PC-9 (cell line): ENCODE results near the gene RAB8A. TPM values are rescaled to one million over a fixed set of nuclear protein-coding genes. Genes with fewer than 3 reads are reported as not detected.

Experiments
- BruUV-seq: library from RNA; stranded (reverse); fragments of 400-500 nt; replicated peaks from 2 replicates; lab custom pipeline; 2021; lab: Mats Ljungman, UMichigan
- CTCF ChIA-PET: fragments of 300-600 bp; sonication (Branson Sonifier 250); formaldehyde crosslinking; loops from one replicate; lab custom pipeline; 2022; ENCODE audit warnings: antibody characterized with exemption; lab: Charles Lee
- POLR2A ChIA-PET: fragments of 300-600 bp; sonication (Branson Sonifier 250); formaldehyde crosslinking; loops from one replicate; lab custom pipeline; 2022; ENCODE audit warnings: antibody characterized with exemption; ENCODE audit not compliant: unreplicated experiment; lab: Charles Lee
- DNase-seq, 2 experiments: peaks; one replicate each; pipeline versions ENCODE4 v3.0.0 to v3.0.0-alpha.2; 2015 to 2022; ENCODE audit warnings: mixed read lengths in 1 of 2
- H2AFZ ChIP-seq: fragments of 200-600 bp; sonication (generic); 2 replicates; pipeline ENCODE4 v1.8.1; 2017; ENCODE audit warnings: antibody characterized with exemption
- H3F3A ChIP-seq: fragments of 200-600 bp; sonication (generic); 2 replicates; pipeline ENCODE4 v1.8.1; 2017; ENCODE audit warnings: antibody characterized with exemption, mild to moderate bottlenecking, low read depth; ENCODE audit not compliant: insufficient read depth
- H3K27ac ChIP-seq: fragments of 200-600 bp; sonication (generic); 2 replicates; pipeline ENCODE4 v1.6.1; 2016; ENCODE audit warnings: mixed run types
- H3K27me3 ChIP-seq: fragments of 200-600 bp; sonication (generic); 2 replicates; pipeline ENCODE4 v1.6.1; 2016; ENCODE audit warnings: low read depth, mixed run types; ENCODE audit not compliant: insufficient read depth
- H3K36me3 ChIP-seq: fragments of 200-600 bp; sonication (generic); 2 replicates; pipeline ENCODE4 v1.6.1; 2016; ENCODE audit warnings: low read depth, mixed run types
- H3K4me1 ChIP-seq: fragments of 200-600 bp; sonication (generic); replicated peaks from 2 replicates; pipeline ENCODE4 v1.6.1; 2016; ENCODE audit warnings: mixed run types; ENCODE audit not compliant: insufficient read depth
- H3K4me2 ChIP-seq: fragments of 200-600 bp; sonication (generic); 2 replicates; pipeline ENCODE4 v1.6.1; 2017; ENCODE audit warnings: mixed run types
- H3K4me3 ChIP-seq: fragments of 200-600 bp; sonication (generic); 2 replicates; pipeline ENCODE4 v1.6.1; 2016; ENCODE audit warnings: mixed run types
- H3K79me2 ChIP-seq: fragments of 200-600 bp; sonication (generic); 2 replicates; pipeline ENCODE4 v1.6.1; 2017; ENCODE audit warnings: low read depth, mixed run types
- H3K9me2 ChIP-seq: fragments of 200-600 bp; sonication (generic); 2 replicates; pipeline ENCODE4 v1.8.1; 2017; ENCODE audit warnings: mild to moderate bottlenecking; ENCODE audit not compliant: insufficient read depth
- H3K9me3 ChIP-seq: fragments of 200-600 bp; sonication (generic); 2 replicates; pipeline ENCODE4 v1.8.1; 2016; ENCODE audit warnings: low read depth; ENCODE audit not compliant: insufficient read depth
- H4K20me1 ChIP-seq: fragments of 200-600 bp; sonication (generic); 2 replicates; pipeline ENCODE4 v1.8.1; 2017; ENCODE audit not compliant: insufficient read depth
- CTCF ChIP-seq: fragments of 200-600 bp; sonication (generic); conservative IDR thresholded peaks from 2 replicates; pipeline ENCODE4 v1.6.1; 2017; ENCODE audit warnings: mixed run types, antibody characterized with exemption, mild to moderate bottlenecking, moderate library complexity
- EZH2 ChIP-seq: fragments of 200-600 bp; sonication (generic); IDR thresholded peaks from 2 replicates; pipeline ENCODE4 v1.8.0; 2017; ENCODE audit warnings: antibody characterized with exemption, low read depth
- intact Hi-C: fragments of 100-400 bp; cut with micrococcal nuclease; formaldehyde crosslinking; loops from one replicate; pipeline ENCODE4 v1.10.0; 2022; ENCODE audit not compliant: unreplicated experiment
- total RNA-seq: library from RNA; stranded (reverse); gene quantifications from 2 replicates; pipeline ENCODE4 v1.2.3, GENCODE V29; 2021

Gene RAB8A
- total RNA-seq, 1 experiment from 2014 or later: 104 TPM

GRCh38 chr19:16071072-16071691, 40.5 kb upstream of the RAB8A start:
- peaks cover 28% of the 10 kb centered on the region for H3K79me2 ChIP-seq
- no peak for DNase-seq
- H3K27me3 ChIP-seq: no peaks in the 10 kb centered on the region
- H4K20me1 ChIP-seq: no peaks in the 10 kb centered on the region
- ChIA-PET POLR2A (interaction anchor here (0.6 to 1.0 kb wide), 4 partner anchors 9 to 234 kb away, joined by 3 to 16 read pairs (median 8); partner anchors contain the start of gene FAM32A), CTCF (interaction anchor here (1.0 kb wide), 1 partner anchor 40 kb away, joined by 3 read pairs; no protein-coding TSS in a partner anchor)
- peaks cover 65% of the 10 kb centered on the region for H3F3A ChIP-seq
- H3K4me1 ChIP-seq: peaks cover 44% of the 10 kb centered on the region
- TSS peak; percentile 7 for BruUV-seq
- H3K36me3 ChIP-seq: no peaks in the 10 kb centered on the region
- no peak overlapping the region for H3K4me3 ChIP-seq
- no peaks in the 10 kb centered on the region for H3K9me3 ChIP-seq
- TF ChIP-seq EZH2 (no peak), CTCF (no peak)
- no peaks in the 10 kb centered on the region for H3K9me2 ChIP-seq
- peak overlapping the region; percentile 60 for H3K27ac ChIP-seq
- intact Hi-C loops: no loop called here
- peak overlapping the region; percentile 47 for H3K4me2 ChIP-seq
- H2AFZ ChIP-seq: no peak overlapping the region

- H3K36me3 ChIP-seq: no peaks in the 10 kb centered on the region
- no peaks in the 10 kb centered on the region for H3K27me3 ChIP-seq
- peaks cover 35% of the 10 kb centered on the region for H3K79me2 ChIP-seq
- H3K4me3 ChIP-seq: no peak overlapping the region
- no peaks in the 10 kb centered on the region for H4K20me1 ChIP-seq
- H3K27ac ChIP-seq: no peak overlapping the region
- BruUV-seq: no TSS peak
- TF ChIP-seq EZH2 (no peak), CTCF (no peak)
- H3K9me3 ChIP-seq: no peaks in the 10 kb centered on the region
- H2AFZ ChIP-seq: no peak overlapping the region
- DNase-seq: no peak
- ChIA-PET CTCF (no interaction called here), POLR2A (interaction anchor here (0.5 kb wide), 1 partner anchor 1655 kb away, joined by 12 read pairs; no protein-coding TSS in a partner anchor)
- H3K4me2 ChIP-seq: no peak overlapping the region
- H3F3A ChIP-seq: peaks cover 60% of the 10 kb centered on the region
- intact Hi-C loops: no loop called here
- no peaks in the 10 kb centered on the region for H3K9me2 ChIP-seq
- peaks cover 46% of the 10 kb centered on the region for H3K4me1 ChIP-seq
These were observed 38.2 kb upstream of the RAB8A start for GRCh38 chr19:16073481-16073880.

- CTCF ChIA-PET: no interaction called here
- H3K4me1 ChIP-seq: peaks cover 46% of the 10 kb centered on the region
These were observed 37.7 kb upstream of the RAB8A start for GRCh38 chr19:16073988-16074387.

More at GRCh38 chr19:16073988-16074387, 37.7 kb upstream of the RAB8A start:
- Histone ChIP-seq H3K4me2 (no peak overlapping the region), H3K9me2 (no peaks in the 10 kb centered on the region), H3K27me3 (no peaks in the 10 kb centered on the region), H3K36me3 (no peaks in the 10 kb centered on the region), H3K4me3 (no peak overlapping the region), H4K20me1 (no peaks in the 10 kb centered on the region), H2AFZ (no peak overlapping the region), H3K9me3 (no peaks in the 10 kb centered on the region), H3K79me2 (peaks cover 30% of the 10 kb centered on the region), H3K27ac (no peak overlapping the region), H3F3A (peaks cover 63% of the 10 kb centered on the region)
- intact Hi-C loops: no loop called here
- TF ChIP-seq EZH2 (no peak), CTCF (no peak)
- POLR2A ChIA-PET: interaction anchor here (0.5 kb wide), 1 partner anchor 1656 kb away, joined by 12 read pairs; no protein-coding TSS in a partner anchor
- no TSS peak for BruUV-seq
- DNase-seq: no peak
